Naive thymus-derived CD8-positive, alpha-beta T cell (primary cell): ENCODE data around the gene EVPL. TPM values are rescaled to one million over a fixed set of nuclear protein-coding genes. Genes with fewer than 3 reads are reported as not detected.

ENCODE experiments used
- ATAC-seq, 2 donors: fragments of 150-1000 bp; cut with Tn5 transposase in 1 of 2; sonication (Bioruptor Pico), chemical (Tn5 transposase) in 1 of 2; 1 replicate in 1 of 2; 2 replicates in 1 of 2; pipeline ENCODE4 v1.10.0; 2021; ENCODE audit warnings: mild to moderate bottlenecking in 2 of 2, moderate library complexity in 2 of 2
- POLR2A ChIA-PET: fragments of 350-600 bp; sonication (Branson Sonifier 250); formaldehyde crosslinking; loops from one replicate; lab custom pipeline; 2021; ENCODE audit warnings: antibody characterized with exemption; lab: Charles Lee
- DNase-seq, 10 donors: peaks; one replicate each; pipeline versions ENCODE4 v3.0.0 to v3.0.0-alpha.2; 2020 to 2022
- H3K27ac Mint-ChIP-seq, 10 donors: one replicate each; pipeline ENCODE4 v1.8.0; 2020 to 2022; ENCODE audit warnings: mild to moderate bottlenecking in 10 of 10, mixed read lengths in 10 of 10, moderate library complexity in 4 of 10, inconsistent platforms in 1 of 10
- H3K27me3 Mint-ChIP-seq, 5 donors: one replicate each; pipeline ENCODE4 v1.8.0; 2021 to 2022; ENCODE audit warnings: mixed read lengths in 5 of 5
- H3K36me3 Mint-ChIP-seq, 3 donors: one replicate each; pipeline ENCODE4 v1.8.0; 2020 to 2022; ENCODE audit warnings: mixed read lengths in 3 of 3, mild to moderate bottlenecking in 2 of 3, inconsistent platforms in 1 of 3
- H3K4me1 Mint-ChIP-seq, 4 donors: one replicate each; pipeline ENCODE4 v1.8.0; 2021 to 2022; ENCODE audit warnings: mixed read lengths in 4 of 4
- H3K4me3 Mint-ChIP-seq, 10 donors: one replicate each; pipeline ENCODE4 v1.8.0; 2020 to 2022; ENCODE audit warnings: mild to moderate bottlenecking in 10 of 10, mixed read lengths in 10 of 10, moderate library complexity in 6 of 10, inconsistent platforms in 1 of 10
- H3K9me3 Mint-ChIP-seq, 9 donors: one replicate each; pipeline ENCODE4 v1.8.0; 2020 to 2022; ENCODE audit warnings: mixed read lengths in 9 of 9, mild to moderate bottlenecking in 3 of 9, inconsistent platforms in 1 of 9, moderate library complexity in 1 of 9
- polyA plus RNA-seq, 3 donors: library from polyadenylated mRNA; unstranded; fragments of 300-500 nt; fragmentation: Illumina TruSeq; gene quantifications; one replicate each; pipeline ENCODE4 v1.2.3, GENCODE V29; 2021
- total RNA-seq, 8 experiments: library from RNA in 2 of 8; stranded (reverse) in 2 of 8; gene quantifications; one replicate each; pipeline ENCODE4 v1.2.3 and lab custom pipeline; 2021 to 2026

The EVPL gene
- total and polyA plus RNA-seq, 5 experiments from 2014 or later, result 0.74 to 8.2 (median 4.3) TPM; not detected in 1

GRCh38 chr17:76013377-76013932 lies 13.7 kb downstream of the EVPL start:
- DNase-seq, result no peak
- POLR2A ChIA-PET, result interaction anchor here (0.5 to 4.9 kb wide), 19 partner anchors 7 to 371 kb away, joined by 3 to 61 read pairs (median 6); partner anchors contain the start of genes EXOC7, GALR2, SPHK1 and SRP68
- H3K36me3 Mint-ChIP-seq, result no peaks in the 10 kb centered on the region
- no peak for ATAC-seq
- H3K9me3 Mint-ChIP-seq, result no peaks in the 10 kb centered on the region
- peak overlapping the region in 3 of 10 donors; percentile 43 to 73 (median 51) for H3K27ac Mint-ChIP-seq
- peaks cover 5 to 22% (median 18%) of the 10 kb centered on the region in 4 donors for H3K4me1 Mint-ChIP-seq
- no peak overlapping the region for H3K4me3 Mint-ChIP-seq
- no peaks in the 10 kb centered on the region for H3K27me3 Mint-ChIP-seq

DNA sequence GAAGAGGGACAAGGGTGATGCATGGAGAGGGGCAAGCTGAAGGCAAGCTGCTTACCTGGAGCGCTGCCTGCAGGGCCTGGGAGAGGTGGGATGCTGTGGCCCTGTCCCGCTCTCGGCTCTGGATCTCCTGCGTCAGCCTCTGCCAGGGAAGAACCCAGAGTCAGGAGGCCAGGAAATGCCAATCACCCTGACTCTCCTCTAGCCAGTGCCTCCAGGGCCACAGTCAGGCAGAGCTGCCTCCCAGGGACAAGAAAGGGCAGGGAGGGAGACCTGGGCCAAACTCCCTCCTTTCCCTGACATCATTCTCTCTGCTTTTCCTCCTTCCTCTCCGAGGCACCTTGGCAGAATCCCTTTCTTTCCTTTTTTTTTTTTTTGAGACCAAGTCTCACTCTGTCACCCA lies 15.2 kb downstream of the EVPL start:
- Mint-ChIP-seq H3K9me3 (no peaks in the 10 kb centered on the region), H3K4me3 (no peak overlapping the region), H3K27me3 (no peaks in the 10 kb centered on the region), H3K4me1 (peaks cover 5 to 22% (median 18%) of the 10 kb centered on the region in 4 donors), H3K27ac (no peak overlapping the region), H3K36me3 (no peaks in the 10 kb centered on the region)
- POLR2A ChIA-PET, result interaction anchor here (1.4 kb wide), 3 partner anchors 15 to 46 kb away, joined by 3 to 5 read pairs (median 4); no protein-coding TSS in a partner anchor
- ATAC-seq (no peak), DNase-seq (no peak)

DNA sequence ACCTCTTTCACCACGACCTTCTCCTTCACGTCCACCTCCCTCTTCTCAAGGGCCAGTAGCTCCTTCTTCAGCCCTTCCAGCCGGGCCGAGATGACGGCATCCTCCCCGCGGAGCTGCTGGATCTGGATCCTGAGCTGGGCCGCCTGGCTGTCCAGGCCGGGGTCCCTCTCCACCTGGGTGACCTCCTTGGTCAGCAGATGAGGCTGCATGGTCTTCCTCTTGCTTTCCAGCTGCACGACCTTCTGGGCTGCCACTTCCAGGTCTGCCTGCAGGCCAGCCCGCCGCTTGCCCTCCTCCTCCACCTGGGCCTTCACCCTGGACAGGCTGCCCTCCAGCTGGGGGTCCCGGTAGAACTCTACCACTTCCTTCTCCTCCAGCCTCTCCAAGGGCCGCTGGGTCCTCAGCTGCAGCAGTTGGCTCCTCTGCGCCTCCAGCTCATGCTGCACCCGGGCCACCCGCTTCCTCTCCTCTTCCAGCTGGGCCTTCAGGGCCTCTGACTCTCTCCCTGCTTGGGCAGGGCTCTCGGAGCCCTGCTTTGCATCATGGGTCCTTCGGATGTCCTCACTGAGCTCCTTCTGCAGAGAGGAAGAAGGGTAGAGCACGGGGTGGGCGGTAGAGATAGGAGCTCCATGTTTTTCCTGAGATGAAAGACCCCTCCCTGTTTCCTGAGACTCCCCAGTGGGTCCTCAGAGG lies 17.0 kb downstream of the EVPL start:
- Mint-ChIP-seq H3K4me3 (no peak overlapping the region), H3K36me3 (no peaks in the 10 kb centered on the region), H3K4me1 (peaks cover 7 to 22% (median 17%) of the 10 kb centered on the region in 4 donors), H3K27me3 (no peaks in the 10 kb centered on the region), H3K9me3 (no peaks in the 10 kb centered on the region), H3K27ac (peak overlapping the region in 1 of 10 donors; percentile 89)
- POLR2A ChIA-PET, result interaction anchor here (0.7 to 1.1 kb wide), 3 partner anchors 19 to 245 kb away, joined by 3 read pairs; no protein-coding TSS in a partner anchor
- ATAC-seq (no peak), DNase-seq (no peak)

DNA sequence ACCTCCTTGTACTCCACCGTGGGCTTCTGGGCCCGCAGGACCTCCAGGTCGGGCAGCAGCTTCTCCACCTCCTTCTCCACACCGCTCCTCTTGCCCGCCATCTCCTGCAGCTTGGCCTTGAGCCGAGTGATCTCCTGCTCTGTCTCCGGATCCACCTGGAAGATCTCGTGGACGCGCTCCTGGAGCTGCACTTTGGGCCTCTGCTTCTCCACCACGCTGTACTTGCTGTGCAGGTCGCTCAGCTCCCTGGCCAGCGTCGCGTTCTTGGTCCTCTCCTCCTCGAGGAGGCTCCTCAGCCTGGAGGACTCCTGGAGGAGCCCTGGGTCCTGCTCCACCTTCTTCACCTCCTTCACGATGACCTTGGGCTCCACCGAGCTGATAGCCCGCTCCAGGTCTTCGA lies 17.7 kb downstream of the EVPL start:
- no peak for ATAC-seq
- H3K27ac Mint-ChIP-seq, result peak overlapping the region in 2 of 10 donors; percentile 80 to 89
- H3K4me1 Mint-ChIP-seq, result peaks cover 6 to 18% (median 15%) of the 10 kb centered on the region in 4 donors
- POLR2A ChIA-PET, result interaction anchor here (0.6 to 1.0 kb wide), 3 partner anchors 12 to 117 kb away, joined by 3 read pairs; no protein-coding TSS in a partner anchor
- no peaks in the 10 kb centered on the region for H3K27me3 Mint-ChIP-seq
- DNase-seq, result no peak
- H3K9me3 Mint-ChIP-seq, result no peaks in the 10 kb centered on the region
- H3K36me3 Mint-ChIP-seq, result no peaks in the 10 kb centered on the region
- no peak overlapping the region for H3K4me3 Mint-ChIP-seq

GRCh38 chr17:76008630-76009425 lies 18.3 kb downstream of the EVPL start:
- Mint-ChIP-seq H3K27ac (no peak overlapping the region), H3K4me1 (peaks cover 2 to 12% (median 9%) of the 10 kb centered on the region in 4 donors), H3K4me3 (no peak overlapping the region), H3K36me3 (no peaks in the 10 kb centered on the region), H3K9me3 (no peaks in the 10 kb centered on the region), H3K27me3 (no peaks in the 10 kb centered on the region)
- no peak for ATAC-seq
- POLR2A ChIA-PET, result interaction anchor here (0.6 to 1.2 kb wide), 4 partner anchors 12 to 117 kb away, joined by 3 to 4 read pairs (median 3); no protein-coding TSS in a partner anchor
- DNase-seq, result no peak

DNA sequence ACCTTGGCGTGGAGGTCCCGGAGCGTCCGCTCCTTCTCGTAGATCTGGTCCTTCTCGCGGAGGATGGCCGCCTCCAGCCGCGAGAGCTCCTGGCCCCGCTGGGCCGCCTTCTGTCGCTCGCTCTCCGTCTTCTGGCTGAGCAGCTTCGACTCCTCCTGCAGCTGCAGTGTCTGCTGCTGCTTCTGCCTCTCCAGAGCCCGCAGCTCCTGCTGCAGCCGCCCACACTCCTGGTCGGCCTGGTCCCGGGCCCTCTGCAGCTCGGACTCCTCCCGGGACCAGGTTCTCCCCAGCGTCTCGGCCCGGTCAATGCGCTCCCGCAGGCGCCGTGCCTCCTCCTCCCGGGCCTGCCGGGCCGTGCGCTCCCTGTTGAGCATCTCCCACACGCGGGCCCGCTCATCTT lies 18.9 kb downstream of the EVPL start:
- Mint-ChIP-seq H3K27ac (peak overlapping the region in 1 of 10 donors; percentile 26), H3K27me3 (no peaks in the 10 kb centered on the region), H3K4me3 (no peak overlapping the region), H3K4me1 (peaks cover 2 to 7% (median 5%) of the 10 kb centered on the region in 4 donors), H3K9me3 (no peaks in the 10 kb centered on the region), H3K36me3 (no peaks in the 10 kb centered on the region)
- DNase-seq (no peak), ATAC-seq (no peak)
- POLR2A ChIA-PET, result interaction anchor here (0.5 to 1.2 kb wide), 4 partner anchors 11 to 360 kb away, joined by 3 to 7 read pairs (median 4); partner anchors contain the start of gene WBP2

DNA sequence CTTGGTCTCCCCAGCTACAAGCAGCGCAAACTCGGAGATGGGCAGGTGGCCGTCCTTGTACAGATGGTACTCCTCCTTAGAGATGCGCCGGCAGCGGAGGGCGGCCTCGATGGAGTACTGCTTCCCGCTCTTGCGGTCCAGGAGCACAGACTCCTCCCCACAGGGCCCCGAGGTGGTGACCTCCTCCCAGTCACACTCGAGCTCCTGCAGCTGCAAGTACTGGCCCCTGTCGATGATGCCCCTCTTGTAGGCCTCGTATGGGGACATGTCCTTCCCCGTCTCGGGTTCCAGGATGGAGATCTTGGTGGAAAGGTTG lies 19.3 kb downstream of the EVPL start:
- POLR2A ChIA-PET, result interaction anchor here (0.5 to 1.2 kb wide), 4 partner anchors 11 to 360 kb away, joined by 3 to 7 read pairs (median 4); partner anchors contain the start of gene WBP2
- ATAC-seq (no peak), DNase-seq (no peak)
- peak overlapping the region in 2 of 10 donors; percentile 26 to 55 for H3K27ac Mint-ChIP-seq
- no peaks in the 10 kb centered on the region for H3K36me3 Mint-ChIP-seq
- H3K9me3 Mint-ChIP-seq, result no peaks in the 10 kb centered on the region
- peaks cover 2 to 7% (median 5%) of the 10 kb centered on the region in 4 donors for H3K4me1 Mint-ChIP-seq
- no peaks in the 10 kb centered on the region for H3K27me3 Mint-ChIP-seq
- no peak overlapping the region for H3K4me3 Mint-ChIP-seq

GRCh38 chr17:76007131-76007849 lies 19.8 kb downstream of the EVPL start:
- Mint-ChIP-seq H3K4me3 (no peak overlapping the region), H3K36me3 (no peaks in the 10 kb centered on the region), H3K27ac (peak overlapping the region in 3 of 10 donors; percentile 5 to 55 (median 26)), H3K9me3 (no peaks in the 10 kb centered on the region), H3K4me1 (peaks cover 2 to 7% (median 5%) of the 10 kb centered on the region in 4 donors), H3K27me3 (no peaks in the 10 kb centered on the region)
- POLR2A ChIA-PET, result interaction anchor here (0.5 to 1.2 kb wide), 5 partner anchors 10 to 359 kb away, joined by 3 to 7 read pairs (median 3); partner anchors contain the start of gene WBP2
- DNase-seq, result no peak
- no peak for ATAC-seq

GRCh38 chr17:76005263-76006149 lies 21.6 kb downstream of the EVPL start:
- Mint-ChIP-seq H3K27ac (peak overlapping the region in 4 of 10 donors; percentile 52 to 93 (median 64)), H3K4me3 (no peak overlapping the region), H3K4me1 (peaks cover 2 to 7% (median 5%) of the 10 kb centered on the region in 4 donors), H3K36me3 (no peaks in the 10 kb centered on the region), H3K27me3 (no peaks in the 10 kb centered on the region), H3K9me3 (no peaks in the 10 kb centered on the region)
- peak; percentile 56 to 89 (median 76) for DNase-seq
- POLR2A ChIA-PET, result interaction anchor here (0.8 to 2.2 kb wide), 4 partner anchors 8 to 151 kb away, joined by 3 to 9 read pairs (median 4); partner anchors contain the start of gene WBP2
- ATAC-seq, result peak; percentile 63 to 84

DNA sequence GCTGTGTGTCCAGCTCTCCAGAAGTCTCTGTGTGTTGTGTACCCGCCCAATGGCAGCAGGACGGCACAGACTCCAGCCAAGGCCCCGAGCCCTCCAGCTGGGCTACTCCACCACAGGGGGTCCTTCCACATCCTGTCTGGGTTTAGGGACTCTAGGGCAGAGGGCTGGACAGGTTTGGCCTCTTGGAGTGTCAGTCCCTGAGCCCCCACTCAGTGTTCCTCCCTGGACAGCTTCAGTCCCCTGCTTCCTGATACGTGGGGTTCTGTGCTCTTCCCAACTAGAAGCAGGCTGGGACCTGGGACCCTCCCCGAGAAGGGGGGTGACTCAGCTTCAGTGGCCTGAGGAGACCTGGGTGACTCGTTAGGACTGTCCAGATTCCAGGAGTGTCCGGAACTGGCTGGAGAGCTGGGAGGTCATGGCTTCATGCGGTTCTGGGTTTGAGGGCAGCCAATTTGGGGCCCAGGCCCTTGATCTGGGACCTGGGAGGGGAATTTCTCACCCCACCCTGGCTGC lies 22.3 kb downstream of the EVPL start:
- Mint-ChIP-seq H3K4me3 (no peak overlapping the region), H3K4me1 (peaks cover 2 to 6% (median 5%) of the 10 kb centered on the region in 4 donors), H3K27me3 (no peaks in the 10 kb centered on the region), H3K27ac (peak overlapping the region in 2 of 10 donors; percentile 63 to 69), H3K9me3 (no peaks in the 10 kb centered on the region), H3K36me3 (no peaks in the 10 kb centered on the region)
- ATAC-seq (no peak), DNase-seq (no peak)
- POLR2A ChIA-PET, result interaction anchor here (0.6 to 2.2 kb wide), 4 partner anchors 25 to 402 kb away, joined by 3 to 9 read pairs (median 4); no protein-coding TSS in a partner anchor

DNA sequence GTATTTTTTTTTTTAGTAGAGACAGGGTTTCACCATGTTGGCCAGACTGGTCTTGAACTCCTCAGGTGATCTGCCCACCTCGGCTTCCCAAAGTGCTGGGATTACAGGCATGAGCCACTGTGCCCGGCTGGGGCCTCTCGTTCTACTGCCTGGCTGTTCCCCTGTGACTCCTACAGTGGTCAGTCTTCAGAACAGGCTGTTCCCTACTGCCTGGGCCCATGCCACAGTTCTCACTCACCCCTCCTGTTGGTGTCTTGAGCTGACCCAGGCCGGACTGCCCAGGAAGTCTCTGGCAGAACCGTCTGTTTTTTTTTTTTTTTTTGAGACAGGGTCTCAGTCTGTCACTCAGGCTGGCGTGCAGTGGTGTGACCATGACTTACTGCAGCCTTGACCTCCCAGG lies 23.2 kb downstream of the EVPL start:
- Mint-ChIP-seq H3K36me3 (no peaks in the 10 kb centered on the region), H3K4me3 (no peak overlapping the region), H3K27me3 (no peaks in the 10 kb centered on the region), H3K27ac (peak overlapping the region in 1 of 10 donors; percentile 63), H3K9me3 (no peaks in the 10 kb centered on the region), H3K4me1 (peaks cover 2 to 6% (median 4%) of the 10 kb centered on the region in 4 donors)
- DNase-seq (no peak), ATAC-seq (no peak)
- POLR2A ChIA-PET, result interaction anchor here (0.6 to 2.8 kb wide), 5 partner anchors 10 to 948 kb away, joined by 3 to 10 read pairs (median 4); partner anchors contain the start of gene WBP2
